BLaER1 (cell line): Measurements from ENCODE around the gene CCDC148.

Experiments
- H3K27ac ChIP-seq: shearing (Covaris generic); formaldehyde crosslinking; 2 replicates; pipeline ENCODE4 v1.8.1; 2022
- H3K27me3 ChIP-seq: shearing (Covaris generic); formaldehyde crosslinking; 2 replicates; pipeline ENCODE4 v1.8.1; 2022
- H3K36me3 ChIP-seq: shearing (Covaris generic); formaldehyde crosslinking; 2 replicates; pipeline ENCODE4 v1.8.1; 2022
- H3K4me1 ChIP-seq: shearing (Covaris generic); formaldehyde crosslinking; 2 replicates; pipeline ENCODE4 v1.8.1; 2022
- H3K4me2 ChIP-seq: shearing (Covaris generic); formaldehyde crosslinking; 2 replicates; pipeline ENCODE4 v1.8.1; 2022
- H3K4me3 ChIP-seq: shearing (Covaris generic); formaldehyde crosslinking; 2 replicates; pipeline ENCODE4 v1.8.1; 2022
- H3K9ac ChIP-seq: shearing (Covaris generic); formaldehyde crosslinking; 2 replicates; pipeline ENCODE4 v1.8.1; 2022
- H3K9me3 ChIP-seq: shearing (Covaris generic); formaldehyde crosslinking; 2 replicates; pipeline ENCODE4 v1.8.1; 2022
- H4K20me1 ChIP-seq: shearing (Covaris generic); formaldehyde crosslinking; 2 replicates; pipeline ENCODE4 v1.8.1; 2022
- Cebpa-rat ChIP-seq: shearing (Covaris generic); IDR thresholded peaks from 2 replicates; pipeline ENCODE4 v1.8.1; 2022

CCDC148 gene

GRCh38 chr2:158403237-158403636, 53.3 kb downstream of the CCDC148 start:
- TF ChIP-seq Cebpa-rat: no peak
- Histone ChIP-seq H4K20me1 (no peaks in the 10 kb centered on the region), H3K4me3 (no peak overlapping the region), H3K9ac (no peak overlapping the region), H3K4me1 (no peaks in the 10 kb centered on the region), H3K27ac (no peak overlapping the region), H3K4me2 (no peak overlapping the region), H3K9me3 (0 out of 2 replicates have a peak, but pooled peaks cover 4% of the 10 kb centered on the region), H3K36me3 (no peaks in the 10 kb centered on the region), H3K27me3 (no peaks in the 10 kb centered on the region)

DNA sequence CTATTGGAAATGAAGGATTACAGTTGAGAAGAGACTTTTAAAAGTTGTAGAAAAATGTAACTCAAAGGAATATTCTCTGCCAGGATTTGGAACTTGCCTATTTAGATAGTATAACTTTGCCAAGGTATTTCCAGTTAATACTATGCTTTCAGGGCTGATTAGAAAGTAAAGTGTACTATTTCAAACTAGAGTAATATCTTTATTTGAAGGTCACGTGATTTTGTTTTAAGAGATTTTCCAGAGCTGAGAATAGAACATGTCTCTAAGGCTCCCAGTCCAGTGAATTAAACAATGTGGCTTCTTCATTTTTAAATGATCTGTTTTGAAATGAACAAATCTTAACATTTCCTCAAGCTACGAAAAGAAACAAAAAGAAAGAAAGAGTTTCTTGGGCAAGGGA, 53.9 kb downstream of the CCDC148 start:
- no peaks in the 10 kb centered on the region for H4K20me1 ChIP-seq
- H3K9me3 ChIP-seq: 0 out of 2 replicates have a peak, but pooled peaks cover 4% of the 10 kb centered on the region
- H3K36me3 ChIP-seq: no peaks in the 10 kb centered on the region
- no peak overlapping the region for H3K4me2 ChIP-seq
- H3K4me1 ChIP-seq: no peaks in the 10 kb centered on the region
- H3K27me3 ChIP-seq: no peaks in the 10 kb centered on the region
- no peak overlapping the region for H3K9ac ChIP-seq
- H3K27ac ChIP-seq: no peak overlapping the region
- TF ChIP-seq Cebpa-rat: no peak
- no peak overlapping the region for H3K4me3 ChIP-seq

DNA sequence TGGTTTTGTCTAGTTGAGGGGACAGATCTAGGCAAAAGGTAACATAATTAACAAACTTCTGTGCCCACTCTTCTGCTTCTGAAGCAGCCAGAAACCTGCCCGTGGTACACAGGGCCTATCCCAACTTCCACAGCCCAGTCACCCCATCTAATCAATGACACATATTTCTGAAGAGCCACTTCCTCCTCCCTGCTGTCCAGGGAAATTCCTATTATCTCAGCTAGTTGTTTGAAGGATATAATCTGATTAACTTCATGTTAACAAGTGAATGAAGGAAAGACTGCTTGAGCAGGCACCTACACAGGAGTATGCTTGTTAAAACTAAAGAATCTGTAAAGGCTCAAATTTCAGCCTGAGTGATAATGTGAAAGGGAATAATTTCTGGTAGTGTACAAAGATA, 61.4 kb downstream of the CCDC148 start:
- no peaks in the 10 kb centered on the region for H3K27me3 ChIP-seq
- H4K20me1 ChIP-seq: no peaks in the 10 kb centered on the region
- no peak overlapping the region for H3K4me2 ChIP-seq
- no peaks in the 10 kb centered on the region for H3K4me1 ChIP-seq
- H3K9ac ChIP-seq: no peak overlapping the region
- H3K36me3 ChIP-seq: no peaks in the 10 kb centered on the region
- TF ChIP-seq Cebpa-rat: no peak
- no peak overlapping the region for H3K4me3 ChIP-seq
- H3K27ac ChIP-seq: no peak overlapping the region
- H3K9me3 ChIP-seq: 0 out of 2 replicates have a peak, but pooled peaks cover 4% of the 10 kb centered on the region

DNA sequence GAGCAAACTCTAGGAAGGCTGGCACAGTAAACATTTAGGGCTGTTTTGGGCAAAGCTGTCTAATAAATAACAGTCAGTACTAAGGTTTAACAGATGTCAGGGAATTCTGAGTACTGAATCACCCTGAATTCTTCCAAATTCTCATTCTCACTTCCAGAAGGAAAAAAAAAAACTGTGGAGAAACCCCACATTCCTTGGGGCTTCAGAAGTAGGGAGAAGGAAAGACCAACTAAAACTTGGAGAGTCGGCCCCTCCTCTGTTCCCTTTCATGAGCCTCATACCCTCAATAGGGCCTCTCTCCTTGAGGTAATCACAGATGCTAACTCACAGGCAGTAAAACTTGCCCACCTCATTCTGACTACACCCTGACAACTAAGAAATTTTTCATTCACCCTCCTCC, 62.1 kb downstream of the CCDC148 start:
- H4K20me1 ChIP-seq: no peaks in the 10 kb centered on the region
- no peaks in the 10 kb centered on the region for H3K4me1 ChIP-seq
- H3K4me3 ChIP-seq: no peak overlapping the region
- H3K4me2 ChIP-seq: no peak overlapping the region
- no peak overlapping the region for H3K27ac ChIP-seq
- H3K9ac ChIP-seq: no peak overlapping the region
- H3K9me3 ChIP-seq: no peaks in the 10 kb centered on the region
- no peak for TF ChIP-seq Cebpa-rat
- H3K27me3 ChIP-seq: no peaks in the 10 kb centered on the region
- no peaks in the 10 kb centered on the region for H3K36me3 ChIP-seq

DNA sequence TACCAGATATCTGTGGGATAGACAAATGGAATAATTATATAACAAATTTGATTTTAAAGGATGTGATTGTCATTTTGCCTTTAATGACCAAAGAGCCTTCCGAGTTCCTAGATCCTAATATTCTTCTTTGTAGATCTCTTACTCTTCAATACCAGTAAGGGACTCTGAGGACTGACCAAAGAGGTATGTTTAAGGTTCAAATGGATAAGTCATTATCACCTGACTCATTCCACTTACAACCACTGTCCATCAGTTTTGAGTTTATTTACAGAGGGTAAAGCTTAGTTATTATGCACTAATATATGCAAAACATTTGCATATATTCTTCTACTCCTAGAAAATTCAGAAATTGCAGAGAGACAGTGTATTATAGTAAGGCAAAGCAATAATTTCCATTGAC, 62.7 kb downstream of the CCDC148 start:
- Histone ChIP-seq H3K4me1 (no peaks in the 10 kb centered on the region), H3K9ac (no peak overlapping the region), H3K4me3 (no peak overlapping the region), H3K27ac (no peak overlapping the region), H4K20me1 (no peaks in the 10 kb centered on the region), H3K36me3 (no peaks in the 10 kb centered on the region), H3K4me2 (no peak overlapping the region), H3K9me3 (no peaks in the 10 kb centered on the region), H3K27me3 (no peaks in the 10 kb centered on the region)
- TF ChIP-seq Cebpa-rat: no peak

- no peak overlapping the region for H3K4me2 ChIP-seq
- H3K27ac ChIP-seq: no peak overlapping the region
- no peaks in the 10 kb centered on the region for H4K20me1 ChIP-seq
- H3K4me3 ChIP-seq: no peak overlapping the region
- no peaks in the 10 kb centered on the region for H3K9me3 ChIP-seq
- H3K9ac ChIP-seq: no peak overlapping the region
- H3K36me3 ChIP-seq: no peaks in the 10 kb centered on the region
- no peaks in the 10 kb centered on the region for H3K4me1 ChIP-seq
- no peak for TF ChIP-seq Cebpa-rat
- no peaks in the 10 kb centered on the region for H3K27me3 ChIP-seq
These were observed 63.9 kb downstream of the CCDC148 start for GRCh38 chr2:158392687-158393086.

DNA sequence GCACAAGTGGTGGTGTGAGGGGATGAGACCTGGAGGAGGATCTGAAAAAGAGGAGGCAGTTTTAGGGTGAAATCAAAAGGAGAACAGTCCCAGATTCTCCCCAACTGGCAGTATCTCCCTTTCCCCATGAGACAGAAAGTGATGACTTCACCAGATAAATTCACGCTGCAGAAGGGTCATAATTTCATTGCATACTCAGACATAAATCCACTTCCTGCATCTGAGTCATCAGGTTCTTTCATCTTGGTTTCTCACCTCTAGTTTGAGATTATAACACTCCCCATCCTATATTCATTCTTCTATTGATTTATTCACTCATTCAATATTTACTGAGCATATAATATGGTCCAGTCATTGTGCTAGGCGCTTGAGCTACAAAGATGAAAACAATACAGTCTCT, 64.7 kb downstream of the CCDC148 start:
- H3K9me3 ChIP-seq: no peaks in the 10 kb centered on the region
- no peak overlapping the region for H3K4me2 ChIP-seq
- TF ChIP-seq Cebpa-rat: no peak
- no peaks in the 10 kb centered on the region for H4K20me1 ChIP-seq
- no peak overlapping the region for H3K4me3 ChIP-seq
- no peak overlapping the region for H3K27ac ChIP-seq
- H3K36me3 ChIP-seq: no peaks in the 10 kb centered on the region
- H3K27me3 ChIP-seq: no peaks in the 10 kb centered on the region
- no peaks in the 10 kb centered on the region for H3K4me1 ChIP-seq
- no peak overlapping the region for H3K9ac ChIP-seq

GRCh38 chr2:158391361-158391760, 65.2 kb downstream of the CCDC148 start:
- no peak overlapping the region for H3K4me2 ChIP-seq
- H4K20me1 ChIP-seq: no peaks in the 10 kb centered on the region
- no peaks in the 10 kb centered on the region for H3K9me3 ChIP-seq
- no peak for TF ChIP-seq Cebpa-rat
- H3K27me3 ChIP-seq: no peaks in the 10 kb centered on the region
- H3K9ac ChIP-seq: no peak overlapping the region
- no peaks in the 10 kb centered on the region for H3K36me3 ChIP-seq
- no peak overlapping the region for H3K4me3 ChIP-seq
- no peak overlapping the region for H3K27ac ChIP-seq
- no peaks in the 10 kb centered on the region for H3K4me1 ChIP-seq

- H3K36me3 ChIP-seq: no peaks in the 10 kb centered on the region
- H3K4me1 ChIP-seq: no peaks in the 10 kb centered on the region
- no peaks in the 10 kb centered on the region for H3K27me3 ChIP-seq
- no peak for TF ChIP-seq Cebpa-rat
- no peaks in the 10 kb centered on the region for H4K20me1 ChIP-seq
- H3K27ac ChIP-seq: no peak overlapping the region
- H3K4me2 ChIP-seq: no peak overlapping the region
- no peak overlapping the region for H3K9ac ChIP-seq
- no peaks in the 10 kb centered on the region for H3K9me3 ChIP-seq
- H3K4me3 ChIP-seq: no peak overlapping the region
These were observed 68.4 kb downstream of the CCDC148 start for GRCh38 chr2:158388159-158388558.

DNA sequence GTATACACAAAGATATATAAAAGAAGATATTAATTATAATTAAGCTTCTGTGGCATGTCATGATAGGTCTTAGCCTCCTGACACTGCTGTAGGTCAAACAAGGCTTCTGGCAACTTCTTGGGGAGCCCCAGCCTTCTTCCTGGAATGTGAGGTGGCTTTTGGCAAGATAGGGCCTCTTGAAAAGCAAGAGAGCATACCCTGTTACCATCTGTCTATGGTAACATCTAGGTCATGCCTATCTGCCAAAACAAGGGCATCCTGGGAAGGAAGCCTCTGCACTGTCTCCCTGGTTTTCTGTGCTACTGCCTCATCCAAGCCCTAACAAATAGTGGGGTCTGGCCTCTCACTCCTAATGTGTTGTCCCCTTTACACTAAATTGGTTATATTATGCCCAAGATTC, 70.9 kb downstream of the CCDC148 start:
- no peak for TF ChIP-seq Cebpa-rat
- H3K9me3 ChIP-seq: no peaks in the 10 kb centered on the region
- no peak overlapping the region for H3K4me2 ChIP-seq
- H3K9ac ChIP-seq: no peak overlapping the region
- H4K20me1 ChIP-seq: no peaks in the 10 kb centered on the region
- H3K27me3 ChIP-seq: no peaks in the 10 kb centered on the region
- H3K36me3 ChIP-seq: no peaks in the 10 kb centered on the region
- no peak overlapping the region for H3K27ac ChIP-seq
- H3K4me3 ChIP-seq: no peak overlapping the region
- H3K4me1 ChIP-seq: no peaks in the 10 kb centered on the region

- Histone ChIP-seq H3K36me3 (no peaks in the 10 kb centered on the region), H3K9ac (no peak overlapping the region), H3K27ac (no peak overlapping the region), H3K9me3 (no peaks in the 10 kb centered on the region), H3K4me1 (no peaks in the 10 kb centered on the region), H3K4me3 (no peak overlapping the region), H3K27me3 (no peaks in the 10 kb centered on the region), H3K4me2 (no peak overlapping the region), H4K20me1 (no peaks in the 10 kb centered on the region)
- no peak for TF ChIP-seq Cebpa-rat
These were observed 74.6 kb downstream of the CCDC148 start for GRCh38 chr2:158381978-158382377.
